Gastrocnemius medialis (tissue), 4 donors: ENCODE measurements around the gene DNAL1.

Experiments
- CTCF ChIP-seq, 5 experiments: fragments of 450-650 bp in 3 of 5; fragments of 200-600 bp in 2 of 5; sonication (generic) in 2 of 5; IDR thresholded peaks in 4 of 5; conservative IDR thresholded peaks in 1 of 5; 1 replicate in 4 of 5; 2 replicates in 1 of 5; pipeline ENCODE4 v1.5.1; 2016 to 2019; ENCODE audit warnings: antibody characterized with exemption in 5 of 5, mild to moderate bottlenecking in 3 of 5, moderate library complexity in 3 of 5
- POLR2A ChIP-seq, 2 donors: fragments of 450-650 bp; IDR thresholded peaks; one replicate each; pipeline ENCODE4 v1.6.1; 2017; ENCODE audit warnings: antibody characterized with exemption in 2 of 2, mild to moderate bottlenecking in 2 of 2, moderate library complexity in 2 of 2

- TF ChIP-seq CTCF (IDR thresholded peaks at IDR 0.05 in 4 of 5, conservative IDR thresholded peaks at IDR 0.05 in 1 of 5) (peak in 3 of 5 experiments; percentile 18 to 29 (median 20)), POLR2A (IDR thresholded peaks at IDR 0.05) (no peak)
These were observed 102.0 kb downstream of the DNAL1 start for GRCh38 chr14:73746520-73747378.
